HG02759 (cell line): Measurements from ENCODE around the gene RAB26.
"Not testable (repeated sequence)": the region's sequence is repeated elsewhere in the genome, so short reads cannot be mapped to it uniquely, and the experiment has no call there.

ENCODE experiments used
- ATAC-seq: cut with Tn5 transposase; IDR thresholded peaks from one replicate; pipeline ENCODE4 v1.9.1; 2021; ENCODE audit warnings: mild to moderate bottlenecking, moderate library complexity; ENCODE audit not compliant: unreplicated experiment

RAB26 gene

GRCh38 chr16:2116428-2116827 lies 32.0 kb upstream of the RAB26 start:
- not testable (repeated sequence) for ATAC-seq

GRCh38 chr16:2117341-2117740 lies 31.1 kb upstream of the RAB26 start:
- not testable (repeated sequence) for ATAC-seq

DNA sequence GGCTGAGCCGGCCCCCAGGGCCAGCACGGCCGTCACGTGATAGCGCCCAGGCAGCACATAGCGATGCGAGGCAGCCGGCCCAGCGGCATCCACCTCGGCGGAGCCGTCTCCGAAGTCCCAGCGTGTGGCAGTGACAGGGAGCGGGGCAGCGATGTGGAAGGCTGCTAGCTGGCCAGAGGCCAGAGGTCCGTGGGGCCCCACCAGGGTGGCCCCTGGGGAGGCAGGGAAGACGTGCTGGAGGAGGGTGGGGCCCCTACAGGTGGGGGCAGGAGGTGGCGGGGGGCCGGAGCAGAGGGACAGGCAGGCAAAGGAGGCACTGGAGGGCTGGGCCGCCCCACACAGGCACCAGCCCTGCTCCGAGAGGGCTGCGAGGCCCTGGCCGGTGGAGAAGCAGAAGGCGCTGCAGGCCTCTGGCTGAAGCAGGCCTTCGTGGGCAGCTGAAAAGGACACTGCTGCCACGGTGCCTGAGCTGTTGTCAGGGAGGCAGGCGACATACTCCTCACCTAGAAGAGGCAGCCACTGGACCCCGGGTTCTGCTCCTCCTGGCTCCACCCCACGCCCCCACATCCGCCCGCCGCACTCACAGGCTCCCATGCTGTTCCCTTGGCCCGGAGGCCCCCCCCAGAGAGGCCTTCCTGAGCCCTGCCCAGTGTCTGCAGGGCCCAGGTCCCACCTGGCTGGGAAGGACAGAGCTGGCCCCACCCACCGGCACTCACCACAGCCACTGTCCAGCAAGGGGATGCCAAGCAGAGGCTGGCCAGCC lies 30.3 kb upstream of the RAB26 start:
- ATAC-seq = not testable (repeated sequence)

DNA sequence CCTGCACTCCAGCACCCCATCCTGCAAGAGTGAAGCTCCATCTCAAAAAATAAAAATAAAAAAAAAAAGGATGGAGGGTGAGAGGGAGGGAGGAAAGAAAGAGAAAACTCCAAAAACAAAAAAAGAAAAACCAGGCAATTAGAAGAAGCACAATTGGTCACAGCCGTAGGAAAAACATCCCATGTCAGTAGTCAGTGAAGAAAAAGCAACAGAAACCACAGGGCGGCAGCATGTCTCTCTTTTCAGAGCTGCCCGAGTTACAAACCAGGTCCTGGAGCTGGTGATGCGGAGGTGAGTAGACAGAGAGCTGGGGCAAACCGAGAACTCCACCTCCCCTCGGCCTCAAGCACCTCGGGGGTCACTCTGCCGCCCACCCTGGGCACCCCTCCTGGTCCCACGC lies 27.1 kb upstream of the RAB26 start:
- not testable (repeated sequence) for ATAC-seq

GRCh38 chr16:2121853-2122252 lies 26.6 kb upstream of the RAB26 start:
- ATAC-seq = no peak

DNA sequence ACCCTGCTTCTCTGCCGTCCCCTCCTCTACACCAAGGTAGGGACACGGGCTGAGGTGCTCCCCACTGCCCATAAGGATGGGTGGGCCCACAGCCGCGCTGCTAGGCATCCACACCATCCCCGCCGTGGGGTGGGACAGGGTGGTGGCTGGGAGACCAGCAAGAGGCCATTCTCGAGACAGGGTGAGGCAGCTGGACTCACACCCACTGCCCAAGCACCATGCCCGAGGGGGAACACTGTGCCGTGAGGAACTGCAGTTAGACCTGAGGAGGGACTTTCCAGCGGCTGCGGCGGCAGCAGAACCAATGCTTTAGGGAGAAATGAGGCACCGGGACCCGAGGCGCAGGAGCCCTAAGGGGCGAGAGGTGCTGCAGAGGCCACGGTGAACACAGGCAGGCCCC lies 26.0 kb upstream of the RAB26 start:
- no peak for ATAC-seq

DNA sequence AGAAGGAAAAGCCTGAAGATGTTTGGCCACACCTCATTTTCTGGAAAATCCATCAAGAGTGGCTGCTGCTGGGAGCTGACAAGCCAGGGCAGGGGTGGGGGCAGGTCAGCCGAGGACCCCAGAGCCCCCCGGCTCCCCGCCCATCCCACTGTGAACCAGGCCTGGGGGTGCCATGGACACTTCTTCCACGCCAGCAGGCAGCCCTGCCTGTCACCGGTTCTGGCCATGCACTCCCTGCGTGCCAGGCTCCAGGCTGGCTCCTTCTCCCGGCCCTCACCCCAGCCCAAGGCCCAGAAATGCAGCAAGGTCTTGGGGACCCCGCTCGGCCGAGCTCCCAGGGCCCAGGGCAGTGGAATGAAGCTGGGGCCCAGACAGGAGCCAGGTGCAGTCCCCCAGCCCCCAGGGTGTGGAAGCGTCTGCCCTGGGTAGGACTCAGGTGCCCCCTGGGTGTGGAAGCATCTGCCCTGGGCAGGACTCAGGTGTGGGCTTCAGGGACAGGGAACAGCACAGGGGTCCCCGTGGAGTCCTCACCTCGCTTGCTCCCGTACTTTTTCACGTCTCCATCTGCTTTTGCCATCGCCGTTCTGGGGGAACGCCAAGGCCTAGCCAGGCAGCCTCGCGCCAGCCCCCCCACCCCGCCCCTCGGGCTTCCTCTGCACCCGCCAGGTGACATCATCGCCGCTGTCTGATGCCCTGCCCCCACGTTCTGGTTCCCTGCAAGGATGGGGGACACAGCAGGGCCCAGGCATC lies 25.3 kb upstream of the RAB26 start:
- not testable (repeated sequence) for ATAC-seq

DNA sequence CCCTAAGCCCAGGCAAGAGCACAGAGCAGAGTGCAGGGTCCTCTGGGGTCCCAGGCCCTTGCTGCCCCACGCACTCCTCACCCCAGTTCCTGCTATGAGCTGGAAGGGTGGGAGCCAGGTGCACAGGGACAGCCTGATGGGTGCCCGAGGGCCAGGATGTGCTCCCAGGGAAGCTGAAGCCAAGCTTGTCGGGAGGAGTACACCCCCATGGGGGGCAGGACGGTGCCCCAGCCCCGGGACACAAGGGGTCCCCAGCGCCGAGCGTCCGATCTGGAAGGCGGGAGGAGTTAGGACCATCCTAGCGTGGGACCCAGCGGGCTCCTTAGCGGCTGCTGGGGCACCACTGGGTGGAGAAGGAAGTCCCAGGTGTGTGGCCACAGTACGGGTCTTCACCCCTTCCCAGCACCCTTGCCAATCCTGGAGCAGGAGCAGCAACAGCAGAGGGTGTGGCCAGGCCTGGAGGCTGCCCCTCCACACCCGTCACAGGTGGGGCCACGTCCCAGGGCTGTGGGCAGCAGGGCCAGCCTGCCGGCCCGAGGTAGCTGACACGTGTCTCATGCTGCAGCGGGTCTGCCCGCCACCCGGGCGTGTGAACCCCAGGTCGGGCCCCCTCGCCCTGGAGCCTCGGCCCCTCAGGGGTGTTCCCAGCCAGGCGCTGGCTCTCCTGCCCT lies 24.6 kb upstream of the RAB26 start:
- ATAC-seq = not testable (repeated sequence)

DNA sequence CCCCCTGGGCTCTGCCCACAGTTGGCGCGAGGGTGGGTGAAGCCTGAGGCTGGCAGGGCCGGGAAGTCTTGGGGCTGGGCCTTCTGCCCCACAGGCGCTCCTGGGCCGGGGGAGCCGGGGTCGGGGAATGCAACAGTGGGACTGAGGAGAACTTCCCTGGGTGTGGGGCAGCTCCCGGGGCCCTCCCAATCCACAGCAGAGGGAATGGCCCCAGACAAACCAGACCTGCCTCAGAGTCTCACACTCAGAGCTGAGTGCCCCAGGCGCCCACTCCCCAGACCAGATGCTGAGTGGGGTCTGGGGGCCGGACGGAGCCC lies 24.1 kb upstream of the RAB26 start:
- ATAC-seq = not testable (repeated sequence)

DNA sequence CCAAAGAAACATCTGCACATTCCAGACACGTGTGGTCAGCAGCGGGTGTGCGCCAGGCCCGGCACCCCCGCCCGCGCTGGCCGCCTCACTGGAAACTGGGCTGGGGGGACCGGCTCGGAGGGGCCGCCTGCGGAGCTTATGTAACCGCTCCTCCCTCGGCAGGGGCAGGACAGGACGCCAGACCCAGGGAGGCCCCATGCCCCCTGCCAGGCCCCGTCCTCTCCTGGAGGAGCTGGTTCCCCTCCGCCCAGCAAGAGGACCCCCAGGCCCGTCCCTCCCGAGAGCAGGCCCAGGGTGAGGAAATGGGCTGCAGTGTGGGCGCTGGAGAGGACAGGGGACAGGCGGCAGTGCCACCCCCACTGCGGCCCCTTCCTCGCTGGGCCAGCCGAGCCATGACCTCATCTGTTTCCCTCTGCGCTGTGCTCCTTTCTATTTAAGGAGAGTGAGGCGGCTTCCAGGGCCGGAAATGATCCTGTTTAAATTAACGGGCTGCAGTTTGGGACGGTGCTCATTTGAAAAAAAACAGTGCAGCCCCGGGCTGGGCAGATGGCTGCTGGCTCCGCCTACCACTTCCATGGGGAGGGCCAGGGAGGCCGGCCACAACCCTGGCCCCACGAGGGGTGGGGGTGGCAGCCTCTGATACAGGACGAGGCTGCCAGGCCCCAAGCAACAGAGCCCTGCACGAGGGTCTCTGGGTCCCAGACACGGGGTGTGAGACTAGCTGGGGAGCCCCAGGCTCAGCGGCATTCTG lies 23.6 kb upstream of the RAB26 start:
- not testable (repeated sequence) for ATAC-seq

- not testable (repeated sequence) for ATAC-seq
Observed at GRCh38 chr16:2125609-2126008, 22.8 kb upstream of the RAB26 start.

- not testable (repeated sequence) for ATAC-seq
Observed at GRCh38 chr16:2126161-2126743, 22.2 kb upstream of the RAB26 start.

GRCh38 chr16:2126928-2127556 lies 21.4 kb upstream of the RAB26 start:
- ATAC-seq = not testable (repeated sequence)

DNA sequence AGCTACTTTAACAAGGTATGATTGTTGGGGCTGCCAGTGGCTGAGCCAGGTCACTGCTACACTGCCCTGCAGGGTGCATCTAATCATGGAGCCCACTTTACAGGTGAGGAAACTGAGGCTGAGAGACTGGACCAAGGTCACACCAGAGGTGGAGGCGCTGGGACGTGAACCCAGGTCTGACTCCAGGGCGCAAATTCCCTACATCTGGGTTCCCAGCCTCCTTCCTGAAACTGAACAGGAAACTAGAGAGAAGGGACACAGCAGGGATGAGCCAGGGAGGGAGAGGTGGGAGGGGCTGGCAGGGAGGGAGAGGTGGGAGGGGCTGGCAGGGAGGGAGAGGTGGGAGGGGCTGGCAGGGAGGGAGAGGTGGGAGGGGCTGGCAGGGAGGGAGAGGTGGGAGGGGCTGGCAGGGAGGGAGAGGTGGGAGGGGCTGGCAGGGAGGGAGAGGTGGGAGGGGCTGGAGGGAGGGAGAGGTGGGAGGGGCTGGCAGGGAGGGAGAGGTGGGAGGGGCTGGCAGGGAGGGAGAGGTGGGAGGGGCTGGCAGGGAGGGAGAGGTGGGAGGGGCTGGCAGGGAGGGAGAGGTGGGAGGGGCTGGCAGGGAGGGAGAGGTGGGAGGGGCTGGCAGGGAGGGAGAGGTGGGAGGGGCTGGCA lies 20.7 kb upstream of the RAB26 start:
- ATAC-seq = not testable (repeated sequence)

DNA sequence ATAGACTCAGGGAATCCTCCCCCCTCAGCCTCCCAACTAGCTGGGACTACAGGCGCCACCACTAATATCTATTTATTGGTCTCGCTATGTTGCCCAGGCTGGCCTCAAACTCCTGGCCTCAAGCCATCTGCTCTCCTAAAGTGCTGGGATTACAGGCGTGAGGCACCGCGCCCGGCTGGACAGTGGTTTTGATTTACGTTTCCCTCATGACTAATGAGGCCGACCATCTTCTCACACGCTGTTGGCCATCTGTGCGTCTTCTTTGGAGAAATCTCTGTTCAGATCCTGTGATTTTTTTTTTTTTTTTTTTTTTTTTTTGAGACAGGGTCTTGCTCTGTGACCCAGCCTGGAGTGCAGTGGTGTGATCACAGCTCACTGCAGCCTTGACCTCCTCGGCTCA lies 19.2 kb upstream of the RAB26 start:
- ATAC-seq = not testable (repeated sequence)

- ATAC-seq = not testable (repeated sequence)
Observed at GRCh38 chr16:2129890-2130447, 18.5 kb upstream of the RAB26 start.

- ATAC-seq = not testable (repeated sequence)
Observed at GRCh38 chr16:2133797-2134196, 14.6 kb upstream of the RAB26 start.

- ATAC-seq = not testable (repeated sequence)
Observed at GRCh38 chr16:2135071-2135470, 13.4 kb upstream of the RAB26 start.

GRCh38 chr16:2135770-2136490 lies 12.5 kb upstream of the RAB26 start, which contains the start of gene PKD1:
Gene PKD1, minus strand, starts transcription at chr16:2135898. Its CDS starts 209 bp downstream, at chr16:2135689.
- not testable (repeated sequence) for ATAC-seq
